ENCODE data around the gene PPAN.

The PPAN gene

GRCh38 chr19:10152100-10152499 is 45.9 kb downstream of the PPAN start:
- TF ChIP-seq TAF1 (IDR thresholded peaks at IDR 0.05; ENCODE audit: borderline replicate concordance, insufficient read depth, low read length) (no peak), SIN3A (IDR thresholded peaks at IDR 0.05; ENCODE audit: borderline replicate concordance, insufficient read depth, low read length) (no peak), REST (IDR thresholded peaks at IDR 0.05; ENCODE audit: insufficient read depth in 1 of 2, low read depth in 2 of 2, low read length in 2 of 2) (no peak), FOXP2 (optimal IDR thresholded peaks at IDR 0.05; ENCODE audit: borderline replicate concordance, extremely low read depth, extremely low read length, insufficient read depth) (no peak), POLR2AphosphoS5 (IDR thresholded peaks at IDR 0.05; ENCODE audit: low read depth, low read length) (no peak)

DNA sequence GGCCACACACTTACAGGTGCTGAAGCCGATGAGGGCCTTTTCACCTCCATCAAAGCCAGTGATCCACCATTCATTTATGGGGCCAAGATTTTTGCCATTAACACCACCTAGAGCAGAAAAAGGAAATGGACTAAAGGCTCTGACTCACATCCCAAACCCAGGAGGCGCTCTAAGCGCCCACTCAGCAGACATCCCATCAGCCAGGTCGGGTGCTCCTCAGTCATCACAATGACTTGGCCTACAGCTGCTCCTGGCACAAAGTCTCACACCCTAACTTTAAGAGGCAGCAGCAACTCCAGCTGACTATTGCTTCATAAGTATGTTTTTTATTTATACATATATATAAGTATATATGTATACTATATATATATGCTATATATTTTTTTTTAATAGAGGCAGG is 49.7 kb downstream of the PPAN start:
- no peak for TF ChIP-seq SIN3A (IDR thresholded peaks at IDR 0.05; ENCODE audit: borderline replicate concordance, insufficient read depth, low read length)
- no peak for TF ChIP-seq REST (IDR thresholded peaks at IDR 0.05; ENCODE audit: insufficient read depth in 1 of 2, low read depth in 2 of 2, low read length in 2 of 2)
- no peak for TF ChIP-seq FOXP2 (optimal IDR thresholded peaks at IDR 0.05; ENCODE audit: borderline replicate concordance, extremely low read depth, extremely low read length, insufficient read depth)
- TF ChIP-seq POLR2AphosphoS5 (IDR thresholded peaks at IDR 0.05; ENCODE audit: low read depth, low read length): no peak
- no peak for TF ChIP-seq TAF1 (IDR thresholded peaks at IDR 0.05; ENCODE audit: borderline replicate concordance, insufficient read depth, low read length)

DNA sequence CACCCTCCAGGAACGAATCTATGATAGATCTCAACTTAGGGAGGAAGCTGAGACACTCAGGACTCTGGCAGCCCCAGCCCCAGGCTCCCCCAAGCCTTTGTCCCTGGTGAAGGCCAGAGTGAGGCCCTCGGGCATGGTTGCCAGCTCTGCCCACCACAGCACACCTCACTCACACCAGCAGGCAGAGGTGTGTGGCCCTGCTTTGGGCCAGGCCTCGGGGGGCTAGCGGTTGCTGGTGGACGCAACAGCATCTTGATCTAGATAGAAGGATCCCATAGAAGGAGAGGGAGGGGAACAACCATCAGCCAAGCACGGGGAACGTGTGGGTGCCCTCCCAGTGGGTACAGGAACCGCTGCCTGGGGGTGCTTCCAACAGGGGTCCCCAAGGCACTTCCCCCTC is 51.9 kb downstream of the PPAN start:
- TF ChIP-seq FOXP2 (optimal IDR thresholded peaks at IDR 0.05; ENCODE audit: borderline replicate concordance, extremely low read depth, extremely low read length, insufficient read depth) (no peak), REST (IDR thresholded peaks at IDR 0.05; ENCODE audit: insufficient read depth in 1 of 2, low read depth in 2 of 2, low read length in 2 of 2) (no peak), POLR2AphosphoS5 (IDR thresholded peaks at IDR 0.05; ENCODE audit: low read depth, low read length) (no peak), TAF1 (IDR thresholded peaks at IDR 0.05; ENCODE audit: borderline replicate concordance, insufficient read depth, low read length) (no peak), SIN3A (IDR thresholded peaks at IDR 0.05; ENCODE audit: borderline replicate concordance, insufficient read depth, low read length) (no peak)

DNA sequence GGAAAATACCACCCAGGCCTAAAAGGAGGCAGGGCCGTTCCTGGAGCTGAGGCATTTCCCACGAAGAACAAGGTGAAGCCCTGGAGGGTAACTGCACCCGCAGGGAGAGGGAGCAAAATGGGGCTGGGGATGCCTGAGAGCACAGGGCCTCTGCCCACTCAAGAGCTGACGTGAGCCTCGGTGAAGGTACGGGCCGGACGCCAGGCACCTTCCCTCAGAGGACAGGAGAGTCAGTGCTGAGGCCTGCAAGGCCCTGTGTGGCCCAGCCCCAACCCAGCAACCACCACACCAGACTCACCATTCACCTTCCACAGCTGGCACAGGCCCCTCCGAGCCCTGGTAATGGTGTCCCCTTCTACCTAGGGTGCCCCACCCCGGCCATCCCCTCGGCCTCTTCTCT is 52.3 kb downstream of the PPAN start:
- TF ChIP-seq REST (IDR thresholded peaks at IDR 0.05; ENCODE audit: insufficient read depth in 1 of 2, low read depth in 2 of 2, low read length in 2 of 2): no peak
- TF ChIP-seq SIN3A (IDR thresholded peaks at IDR 0.05; ENCODE audit: borderline replicate concordance, insufficient read depth, low read length): no peak
- no peak for TF ChIP-seq FOXP2 (optimal IDR thresholded peaks at IDR 0.05; ENCODE audit: borderline replicate concordance, extremely low read depth, extremely low read length, insufficient read depth)
- TF ChIP-seq POLR2AphosphoS5 (IDR thresholded peaks at IDR 0.05; ENCODE audit: low read depth, low read length): no peak
- no peak for TF ChIP-seq TAF1 (IDR thresholded peaks at IDR 0.05; ENCODE audit: borderline replicate concordance, insufficient read depth, low read length)

DNA sequence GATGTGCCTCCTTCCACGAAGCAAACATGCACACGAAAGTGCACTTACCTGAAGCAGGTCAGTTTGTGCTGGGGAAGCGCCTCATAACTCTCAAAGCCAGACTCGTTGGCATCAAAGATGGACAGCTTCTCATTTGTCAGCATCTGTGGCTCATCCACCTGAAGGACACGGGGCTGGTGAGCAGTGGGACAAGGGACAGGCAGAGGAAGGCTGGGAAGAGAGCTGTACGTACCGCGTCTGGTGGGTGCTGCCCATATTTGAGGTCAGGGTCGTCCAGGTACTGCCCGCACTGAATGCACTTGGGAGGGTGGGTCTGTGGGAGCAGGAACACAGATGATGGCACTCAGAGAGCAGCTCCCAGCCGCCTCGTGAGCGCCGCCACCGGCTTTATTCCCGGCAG is 53.4 kb downstream of the PPAN start:
- TF ChIP-seq SIN3A (IDR thresholded peaks at IDR 0.05; ENCODE audit: borderline replicate concordance, insufficient read depth, low read length) (no peak), TAF1 (IDR thresholded peaks at IDR 0.05; ENCODE audit: borderline replicate concordance, insufficient read depth, low read length) (no peak), POLR2AphosphoS5 (IDR thresholded peaks at IDR 0.05; ENCODE audit: low read depth, low read length) (no peak), FOXP2 (optimal IDR thresholded peaks at IDR 0.05; ENCODE audit: borderline replicate concordance, extremely low read depth, extremely low read length, insufficient read depth) (no peak), REST (IDR thresholded peaks at IDR 0.05; ENCODE audit: insufficient read depth in 1 of 2, low read depth in 2 of 2, low read length in 2 of 2) (no peak)
